IPS-NIHi7 (cell line): Measurements from ENCODE around the gene TPCN1.

Source experiments
- DNase-seq: peaks from one replicate; pipeline ENCODE4 v3.0.0; 2012; ENCODE audit warnings: mixed read lengths; ENCODE audit errors: extremely low spot score

The TPCN1 gene

GRCh38 chr12:113333877-113334785 lies 112.9 kb downstream of the TPCN1 start:
- DNase-seq: no peak

GRCh38 chr12:113334786-113335539 lies 113.7 kb downstream of the TPCN1 start, which contains the start of gene SLC8B1:
Gene SLC8B1, minus strand, starts transcription at chr12:113335109. Its CDS starts 2,231 bp downstream, at chr12:113332878.
- peak; percentile 98 for DNase-seq

- no peak for DNase-seq
Measured at GRCh38 chr12:113339540-113339939, 118.3 kb downstream of the TPCN1 start.

GRCh38 chr12:113340061-113340460 lies 118.8 kb downstream of the TPCN1 start:
- DNase-seq: no peak

- DNase-seq: no peak
Measured at GRCh38 chr12:113341535-113341934, 120.3 kb downstream of the TPCN1 start.

GRCh38 chr12:113345318-113345717 lies 124.1 kb downstream of the TPCN1 start:
- DNase-seq: no peak

- no peak for DNase-seq
Measured at GRCh38 chr12:113346353-113346752, 125.1 kb downstream of the TPCN1 start.

GRCh38 chr12:113347107-113347506 lies 125.8 kb downstream of the TPCN1 start:
- DNase-seq: no peak

- DNase-seq: no peak
Measured at GRCh38 chr12:113347892-113348291, 126.6 kb downstream of the TPCN1 start.
